ENCODE data around the gene ABCD3.

Gene ABCD3

GRCh38 chr1:94463765-94464330 lies 45.7 kb downstream of the ABCD3 start:
- DNase-seq = peak; percentile 2

DNA sequence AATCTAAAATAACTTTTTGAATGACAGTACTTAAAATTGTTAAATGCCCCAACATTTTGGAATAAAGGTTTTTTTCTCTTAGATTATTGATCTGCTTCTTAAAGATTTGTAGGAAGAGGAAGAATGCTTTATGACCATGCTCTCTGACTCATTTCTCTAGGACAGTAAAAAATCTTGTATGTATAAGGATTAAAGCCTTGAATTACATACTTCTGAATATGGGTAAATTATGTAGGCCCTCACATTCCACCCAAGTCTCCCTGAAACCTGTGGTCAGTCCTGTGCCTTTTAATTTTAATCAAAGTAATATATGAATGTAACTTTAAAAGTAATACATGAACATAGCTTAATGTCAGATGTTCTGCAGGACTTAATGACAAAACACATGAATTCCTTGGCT lies 50.5 kb downstream of the ABCD3 start:
- no peak for DNase-seq

- DNase-seq = no peak
These were observed 53.1 kb downstream of the ABCD3 start for GRCh38 chr1:94471271-94471670.

- DNase-seq = no peak
These were observed 57.0 kb downstream of the ABCD3 start for GRCh38 chr1:94475232-94475631.

DNA sequence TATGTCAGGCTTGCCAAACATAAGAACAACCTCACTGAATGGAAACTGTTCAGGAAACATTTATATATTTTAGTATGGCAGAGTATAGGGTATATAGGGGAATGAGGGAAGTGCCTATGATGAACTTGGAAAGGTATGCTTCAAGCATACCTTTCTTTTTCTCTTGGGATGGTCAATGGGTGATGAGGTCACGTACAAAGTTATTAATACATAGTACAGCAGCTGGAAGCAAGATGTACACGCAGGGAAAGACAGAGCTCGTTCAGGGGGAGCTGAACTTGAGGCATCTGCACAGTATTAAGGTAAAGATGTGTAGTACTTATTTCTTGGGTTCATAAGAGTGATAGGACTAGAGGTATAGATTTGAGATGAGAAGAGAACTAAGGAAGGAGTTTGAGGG lies 61.5 kb downstream of the ABCD3 start:
- DNase-seq = no peak

DNA sequence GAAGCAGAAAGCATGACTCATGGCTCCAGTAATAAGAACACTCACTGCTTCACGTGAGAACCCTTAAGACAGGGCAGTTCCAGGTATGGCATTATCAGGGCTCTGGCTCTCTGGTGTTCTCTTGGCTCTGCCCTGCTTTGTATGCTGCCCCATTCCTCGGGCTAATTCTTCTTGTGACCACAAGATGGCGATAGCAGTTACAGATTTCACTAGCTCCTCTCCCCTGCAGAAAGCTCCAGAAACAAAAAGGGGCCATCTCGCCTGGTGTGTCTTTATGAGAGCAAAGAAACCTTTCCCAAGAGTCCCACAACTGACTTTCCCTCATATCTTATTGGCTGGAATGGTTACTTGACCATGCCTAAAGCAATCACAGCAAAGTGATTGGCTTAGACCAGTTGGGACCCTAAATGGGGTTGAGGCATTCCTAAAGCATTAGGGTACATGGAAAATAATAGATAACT lies 63.3 kb downstream of the ABCD3 start:
- peak; percentile 46 for DNase-seq

DNA sequence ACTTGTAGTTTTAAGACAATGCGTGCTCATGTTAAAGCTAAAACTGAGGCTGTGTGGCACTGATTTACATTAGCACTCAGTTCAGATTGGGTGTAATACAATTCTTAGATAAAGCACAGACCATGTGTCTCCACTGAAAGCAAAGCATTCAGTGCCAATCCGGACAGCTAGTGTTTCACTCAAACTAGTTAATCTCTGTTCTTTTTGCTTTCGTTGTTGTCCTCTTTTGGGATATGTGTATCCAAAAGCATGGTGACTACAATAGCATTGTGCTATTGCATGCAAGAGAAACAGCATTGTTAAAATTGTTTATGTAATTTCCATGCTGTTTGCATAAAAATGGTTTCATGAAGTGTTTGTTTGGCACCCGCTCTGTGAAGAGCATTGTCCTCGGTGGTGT lies 68.8 kb downstream of the ABCD3 start:
- DNase-seq = no peak

DNA sequence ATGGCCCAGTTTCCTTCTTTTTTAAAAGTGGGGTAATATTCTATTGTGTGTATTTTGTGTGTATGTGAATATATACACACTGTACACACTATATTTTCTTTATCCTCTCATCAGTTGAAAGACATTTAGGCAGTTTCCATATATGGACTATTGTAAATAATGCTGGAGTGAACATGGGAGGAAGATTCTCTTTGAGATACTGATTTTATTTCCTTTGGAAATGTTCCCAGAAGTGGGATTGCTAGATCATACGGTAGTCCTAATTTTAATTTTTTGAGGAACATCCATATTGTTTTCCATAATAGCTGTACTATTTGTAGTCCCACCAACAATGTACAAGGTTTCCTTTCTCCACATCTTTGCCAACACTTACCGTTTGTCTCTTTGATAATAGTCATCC lies 72.4 kb downstream of the ABCD3 start:
- no peak for DNase-seq

DNA sequence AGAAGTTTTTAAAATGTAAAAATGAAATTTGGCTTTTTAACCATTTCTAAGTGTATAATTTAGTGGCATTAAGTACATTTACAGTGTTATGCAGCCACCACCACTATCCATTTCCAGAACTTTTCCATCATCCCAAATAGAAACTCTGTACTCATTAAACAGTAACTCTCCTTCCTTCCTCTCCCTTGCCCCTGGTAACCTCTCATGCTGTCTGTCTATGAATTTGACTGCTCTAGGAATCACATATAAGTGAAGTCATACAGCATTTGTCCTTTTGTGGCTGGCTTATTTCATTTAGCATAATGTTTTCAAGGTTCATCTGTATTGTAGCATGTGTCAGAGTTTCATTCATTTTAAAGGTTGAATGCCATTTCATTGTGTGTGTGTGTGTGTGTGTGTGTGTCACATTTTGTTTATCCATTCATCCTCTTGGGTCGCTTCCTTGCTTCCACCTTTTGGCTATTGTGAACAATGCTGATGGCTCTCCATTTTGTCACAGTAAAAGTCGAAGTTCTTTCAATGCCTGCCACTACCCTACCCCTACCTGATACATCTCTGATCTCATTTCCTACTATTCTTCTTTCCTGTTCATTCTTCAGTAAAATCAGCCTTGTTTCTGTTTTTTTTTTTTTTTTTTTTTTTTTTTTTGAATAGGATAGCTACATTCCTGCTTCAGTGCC lies 78.0 kb downstream of the ABCD3 start:
- no peak for DNase-seq

- no peak for DNase-seq
These were observed 83.2 kb downstream of the ABCD3 start for GRCh38 chr1:94501426-94501825.

- no peak for DNase-seq
These were observed 83.7 kb downstream of the ABCD3 start for GRCh38 chr1:94501935-94502334.

DNA sequence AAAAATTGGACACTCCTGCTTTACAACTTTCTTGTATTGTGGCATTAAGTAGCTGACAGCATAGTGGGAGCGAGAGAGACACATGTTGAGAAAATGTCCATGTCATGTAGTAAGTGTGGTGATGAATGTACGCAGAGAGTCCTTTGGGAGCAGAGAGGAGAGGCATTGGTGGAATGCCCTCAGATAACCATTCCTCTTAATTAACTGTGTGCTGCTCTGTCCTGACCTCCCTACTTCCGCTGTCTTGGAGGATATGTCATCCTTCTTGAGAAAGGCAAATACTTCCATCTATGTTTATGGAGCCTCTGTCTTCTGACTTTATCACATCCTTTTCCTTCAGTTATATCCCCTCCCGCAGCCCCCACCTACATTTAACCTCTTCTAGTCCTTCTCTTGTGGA lies 85.0 kb downstream of the ABCD3 start:
- DNase-seq = no peak

DNA sequence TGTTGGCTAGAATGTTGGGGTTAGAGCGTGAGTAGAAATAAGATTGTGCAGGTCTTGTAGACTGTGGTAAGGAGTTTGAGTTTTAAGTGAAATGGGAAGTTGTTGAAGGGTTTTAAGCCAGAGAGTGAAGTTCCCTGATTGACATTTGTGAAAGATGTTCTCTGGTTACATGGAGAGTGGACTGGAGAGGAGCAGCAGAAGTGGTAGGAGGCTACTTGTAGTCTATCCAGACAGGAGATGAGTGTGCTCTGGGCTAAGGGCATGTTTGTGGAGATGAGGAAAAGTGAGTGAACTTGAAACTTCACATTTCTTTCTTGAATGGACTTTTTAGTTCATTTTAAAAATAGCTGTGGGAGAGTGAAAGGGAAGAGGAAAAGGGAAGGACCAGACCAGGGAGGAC lies 86.4 kb downstream of the ABCD3 start:
- DNase-seq = no peak

DNA sequence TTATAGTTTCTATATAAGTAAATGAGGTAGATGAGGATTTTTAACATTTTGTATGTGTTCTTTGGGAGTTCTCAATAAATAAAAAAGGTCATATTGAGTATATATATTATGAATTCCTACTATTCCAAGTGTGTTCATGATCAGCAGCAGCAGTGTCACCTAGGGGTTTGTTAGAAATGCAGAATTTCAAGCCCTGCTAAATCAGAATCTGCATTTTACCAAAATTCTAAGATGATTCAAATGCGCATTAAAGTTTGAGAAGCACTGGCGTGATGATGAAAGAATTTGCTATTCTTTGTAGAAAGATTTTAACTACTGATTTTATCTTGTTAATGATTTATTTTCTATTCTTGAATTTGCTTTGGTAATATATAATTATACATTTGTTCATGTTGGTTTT lies 94.6 kb downstream of the ABCD3 start:
- DNase-seq = no peak

GRCh38 chr1:94514095-94514727 lies 96.0 kb downstream of the ABCD3 start:
- DNase-seq = no peak

DNA sequence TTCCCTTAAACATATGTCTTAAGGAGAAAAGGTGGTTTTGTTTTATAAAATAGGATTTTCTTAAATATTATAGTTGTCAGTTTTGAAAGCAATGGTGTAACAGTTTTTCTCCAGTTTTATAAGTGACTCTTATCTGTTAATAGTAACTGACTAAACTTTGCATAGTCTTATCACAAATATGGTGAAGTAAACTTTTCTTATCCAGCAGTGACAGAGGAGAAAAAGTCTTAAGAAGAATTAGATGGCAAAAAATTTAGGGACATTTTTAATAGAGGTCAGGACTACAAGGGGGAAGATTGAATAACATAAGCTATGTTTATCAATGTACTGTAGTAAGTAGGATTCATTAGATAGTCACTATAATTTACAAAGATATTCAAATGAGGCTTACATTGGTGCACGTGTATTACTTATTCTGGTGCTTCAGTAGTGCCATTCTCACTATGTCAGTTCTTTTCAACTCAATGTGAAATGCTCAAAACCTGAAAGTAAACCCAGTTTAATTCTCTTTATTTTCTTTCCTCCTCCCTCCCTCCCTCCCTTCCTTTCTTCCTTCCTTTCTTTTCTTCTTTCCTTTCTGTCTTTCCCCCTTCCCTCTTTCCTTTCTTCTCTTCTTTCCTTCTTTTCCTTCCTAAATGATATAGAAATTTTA lies 97.2 kb downstream of the ABCD3 start:
- DNase-seq = no peak

DNA sequence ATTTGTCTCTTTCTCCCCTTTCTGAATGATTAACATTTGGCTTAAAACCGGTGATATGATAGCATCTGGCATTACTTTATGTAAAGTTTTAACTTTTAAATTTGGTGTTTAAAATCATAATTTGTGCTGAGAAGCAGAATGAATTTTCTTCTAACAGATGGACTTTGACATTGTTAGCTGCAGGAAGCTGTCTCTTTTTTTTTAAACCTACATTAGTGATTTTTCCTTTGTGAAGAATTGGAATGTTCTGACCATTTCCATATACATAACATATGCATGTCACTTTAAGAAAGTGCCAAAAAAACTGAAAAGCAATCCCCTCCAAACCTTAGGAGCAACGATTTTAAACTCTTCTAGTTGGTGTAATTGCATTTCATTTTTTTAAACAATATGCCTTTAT lies 101.2 kb downstream of the ABCD3 start:
- DNase-seq = no peak

GRCh38 chr1:94522304-94522703 lies 104.1 kb downstream of the ABCD3 start:
- no peak for DNase-seq

DNA sequence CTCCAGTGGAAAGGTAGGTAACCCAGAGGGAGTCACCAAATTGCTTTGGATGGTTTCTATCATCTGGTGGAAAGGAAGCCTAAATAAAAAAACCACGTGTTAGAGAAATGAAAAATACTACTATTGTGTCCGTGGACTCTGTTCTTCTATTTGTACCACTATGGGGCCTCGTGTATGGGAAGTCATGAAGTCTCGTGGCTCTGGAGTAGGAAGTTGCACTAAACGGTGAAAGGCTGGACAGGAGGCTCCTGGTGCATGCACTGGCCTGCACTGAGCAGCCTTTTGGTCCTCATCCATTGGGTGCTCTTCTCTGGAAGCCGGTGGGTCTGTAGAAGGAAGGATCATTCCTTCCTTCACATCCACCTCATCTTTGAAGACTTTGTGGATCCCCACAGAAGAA lies 106.3 kb downstream of the ABCD3 start:
- DNase-seq = no peak

DNA sequence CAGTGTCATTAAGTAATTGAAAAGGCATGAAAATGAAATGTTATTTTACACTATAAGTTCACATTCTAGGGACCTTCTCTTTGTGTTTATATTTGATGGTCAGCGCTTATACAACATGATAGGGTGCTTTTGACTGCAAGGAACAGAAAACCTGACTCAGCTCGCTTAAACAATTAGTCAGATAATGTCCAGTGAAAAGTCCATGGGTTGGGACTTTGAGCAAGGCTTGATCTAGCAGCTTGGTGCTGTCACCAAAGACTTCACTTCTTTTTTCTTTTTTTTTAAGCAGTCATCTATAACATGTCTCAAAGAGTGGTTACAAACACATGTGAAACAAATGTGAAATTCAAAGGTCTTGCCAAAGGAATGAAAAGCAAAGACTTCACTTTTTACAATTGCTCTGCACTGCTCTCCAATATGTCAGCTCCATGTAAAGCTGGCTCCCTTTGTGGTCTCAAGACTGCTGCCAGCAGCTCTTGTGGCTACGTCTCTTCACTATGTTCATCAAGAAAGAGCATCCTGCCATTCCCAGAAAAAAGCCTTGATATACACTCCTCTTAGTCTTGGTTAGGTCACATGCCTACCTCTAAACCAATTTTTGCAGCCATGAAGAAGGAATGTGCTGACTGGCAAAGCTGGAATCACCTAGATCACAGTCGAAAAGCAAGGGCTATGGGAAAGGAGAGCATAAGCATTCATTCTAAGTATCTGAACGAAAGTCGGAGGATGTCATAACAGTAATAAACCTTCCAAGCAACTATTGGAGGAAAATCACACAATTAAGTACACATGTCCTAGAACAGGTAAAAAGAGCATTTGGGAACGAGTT lies 108.2 kb downstream of the ABCD3 start:
- DNase-seq = no peak

- peak; percentile 84 for DNase-seq
These were observed 109.3 kb downstream of the ABCD3 start for GRCh38 chr1:94527447-94528031.

- DNase-seq = no peak
These were observed 110.1 kb downstream of the ABCD3 start for GRCh38 chr1:94528299-94528698.

DNA sequence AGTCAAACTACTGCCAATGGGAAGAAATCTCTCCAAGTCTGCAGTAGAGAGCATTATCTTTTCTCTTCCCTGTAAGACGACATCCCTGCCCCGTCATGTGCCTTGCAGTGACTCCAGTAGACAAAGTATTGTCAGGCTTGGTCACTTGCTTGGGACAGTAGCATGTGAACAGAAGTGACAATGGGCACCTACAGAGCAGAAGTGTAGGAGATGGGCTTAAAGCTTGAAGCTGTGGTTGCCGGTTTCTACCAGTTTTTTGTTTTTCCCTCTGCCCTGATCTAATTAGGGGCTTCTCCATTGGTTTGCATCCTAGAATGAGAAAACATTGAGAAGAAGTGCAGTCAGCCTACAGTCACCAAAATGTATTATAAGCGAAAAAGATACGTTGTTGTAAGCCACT lies 110.6 kb downstream of the ABCD3 start:
- no peak for DNase-seq
